WERI-Rb-1 (cell line): ENCODE results near the gene ZNF836.

Experiments used
- DNase-seq: peaks from one replicate; pipeline ENCODE4 v3.0.0-alpha.2; 2020
- H3K27ac ChIP-seq: fragments of 250-450 bp; sonication (Bioruptor Pico); 2 replicates; pipeline ENCODE4 v1.5.1; 2020; ENCODE audit warnings: mild to moderate bottlenecking, moderate library complexity
- H3K27me3 ChIP-seq: fragments of 250-450 bp; sonication (Bioruptor Pico); 2 replicates; pipeline ENCODE4 v1.5.1; 2021; ENCODE audit warnings: mild to moderate bottlenecking, low read depth, moderate library complexity; ENCODE audit not compliant: insufficient read depth, severe bottlenecking
- H3K36me3 ChIP-seq: fragments of 250-450 bp; sonication (Bioruptor Pico); 2 replicates; pipeline ENCODE4 v1.5.1; 2020; ENCODE audit warnings: mild to moderate bottlenecking, moderate library complexity
- H3K4me3 ChIP-seq: 2 replicates; pipeline ENCODE4 v1.5.1; 2011; ENCODE audit warnings: low read depth, mild to moderate bottlenecking, control low read depth, low read length
- H3K9me3 ChIP-seq: fragments of 250-450 bp; sonication (Bioruptor Pico); 2 replicates; pipeline ENCODE4 v1.5.1; 2021; ENCODE audit warnings: mild to moderate bottlenecking, moderate library complexity; ENCODE audit not compliant: severe bottlenecking
- CTCF ChIP-seq: IDR thresholded peaks from 2 replicates; pipeline ENCODE4 v1.5.1; 2011; ENCODE audit warnings: low read depth, mild to moderate bottlenecking, control low read depth, inconsistent platforms, low read length

ZNF836 gene

GRCh38 chr19:52110780-52111179 lies 60.6 kb downstream of the ZNF836 start:
- Histone ChIP-seq H3K27me3 (no peaks in the 10 kb centered on the region), H3K4me3 (no peak overlapping the region), H3K36me3 (peaks cover 14% of the 10 kb centered on the region), H3K9me3 (peaks cover 60% of the 10 kb centered on the region), H3K27ac (no peak overlapping the region)
- no peak for TF ChIP-seq CTCF
- DNase-seq, result no peak
